ENCODE measurements around the gene RAMACL.
"Not testable (repeated sequence)": the region's sequence is repeated elsewhere in the genome, so short reads cannot be mapped to it uniquely, and the experiment has no call there.

The RAMACL gene

GRCh38 chr6:166543603-166544295 is 42.7 kb downstream of the RAMACL start:
- Histone ChIP-seq H3K27ac (ENCODE audit: insufficient read depth, low read depth, low read length, poor library complexity, severe bottlenecking) (no peak overlapping the region), H3K27me3 (ENCODE audit: control insufficient read depth, insufficient read depth, low read length, poor library complexity, severe bottlenecking) (no peaks in the 10 kb centered on the region), H3K9me3 (ENCODE audit: control insufficient read depth, low read length) (no peaks in the 10 kb centered on the region), H3K4me3 (ENCODE audit: insufficient read depth, low read depth, low read length) (no peak overlapping the region), H3K4me1 (ENCODE audit: control insufficient read depth, insufficient read depth, low read length) (peaks cover 2% of the 10 kb centered on the region), H3K36me3 (ENCODE audit: control insufficient read depth, insufficient read depth, low read length) (no peaks in the 10 kb centered on the region)
- 91% methylated on average over 9 of the region's 9 CpGs for WGBS, 2 experiments

- H3K27ac ChIP-seq (ENCODE audit: insufficient read depth, low read depth, low read length, poor library complexity, severe bottlenecking), result no peak overlapping the region
- H3K4me1 ChIP-seq (ENCODE audit: control insufficient read depth, insufficient read depth, low read length), result peaks cover 2% of the 10 kb centered on the region
- no peak overlapping the region for H3K4me3 ChIP-seq (ENCODE audit: insufficient read depth, low read depth, low read length)
- H3K9me3 ChIP-seq (ENCODE audit: control insufficient read depth, low read length), result no peaks in the 10 kb centered on the region
- no peaks in the 10 kb centered on the region for H3K27me3 ChIP-seq (ENCODE audit: control insufficient read depth, insufficient read depth, low read length, poor library complexity, severe bottlenecking)
- no peaks in the 10 kb centered on the region for H3K36me3 ChIP-seq (ENCODE audit: control insufficient read depth, insufficient read depth, low read length)
- 54 to 57% methylated on average over 4 of the region's 4 CpGs for WGBS, 2 experiments
Measured at GRCh38 chr6:166542580-166542912, 43.9 kb downstream of the RAMACL start.

GRCh38 chr6:166541876-166542579 is 44.5 kb downstream of the RAMACL start:
- Histone ChIP-seq H3K27me3 (ENCODE audit: control insufficient read depth, insufficient read depth, low read length, poor library complexity, severe bottlenecking) (no peaks in the 10 kb centered on the region), H3K27ac (ENCODE audit: insufficient read depth, low read depth, low read length, poor library complexity, severe bottlenecking) (no peak overlapping the region), H3K4me1 (ENCODE audit: control insufficient read depth, insufficient read depth, low read length) (peaks cover 2% of the 10 kb centered on the region), H3K36me3 (ENCODE audit: control insufficient read depth, insufficient read depth, low read length) (no peaks in the 10 kb centered on the region), H3K9me3 (ENCODE audit: control insufficient read depth, low read length) (no peaks in the 10 kb centered on the region), H3K4me3 (ENCODE audit: insufficient read depth, low read depth, low read length) (no peak overlapping the region)
- WGBS, 2 experiments, result 89 to 94% methylated on average over 12 of the region's 12 CpGs

- Histone ChIP-seq H3K4me3 (ENCODE audit: insufficient read depth, low read depth, low read length) (no peak overlapping the region), H3K36me3 (ENCODE audit: control insufficient read depth, insufficient read depth, low read length) (no peaks in the 10 kb centered on the region), H3K9me3 (ENCODE audit: control insufficient read depth, low read length) (no peaks in the 10 kb centered on the region), H3K27me3 (ENCODE audit: control insufficient read depth, insufficient read depth, low read length, poor library complexity, severe bottlenecking) (no peaks in the 10 kb centered on the region), H3K4me1 (ENCODE audit: control insufficient read depth, insufficient read depth, low read length) (peaks cover 2% of the 10 kb centered on the region), H3K27ac (ENCODE audit: insufficient read depth, low read depth, low read length, poor library complexity, severe bottlenecking) (no peak overlapping the region)
- 91 to 95% methylated on average over 12 of the region's 12 CpGs for WGBS, 2 experiments
Measured at GRCh38 chr6:166541366-166541765, 45.1 kb downstream of the RAMACL start.

GRCh38 chr6:166540631-166541331 is 45.7 kb downstream of the RAMACL start:
- Histone ChIP-seq H3K4me3 (ENCODE audit: insufficient read depth, low read depth, low read length) (no peak overlapping the region), H3K4me1 (ENCODE audit: control insufficient read depth, insufficient read depth, low read length) (peaks cover 2% of the 10 kb centered on the region)

GRCh38 chr6:166539543-166539942 is 46.9 kb downstream of the RAMACL start:
- no peaks in the 10 kb centered on the region for H3K9me3 ChIP-seq (ENCODE audit: control insufficient read depth, low read length)
- H3K4me1 ChIP-seq (ENCODE audit: control insufficient read depth, insufficient read depth, low read length), result peaks cover 2% of the 10 kb centered on the region
- H3K27ac ChIP-seq (ENCODE audit: insufficient read depth, low read depth, low read length, poor library complexity, severe bottlenecking), result no peak overlapping the region
- H3K27me3 ChIP-seq (ENCODE audit: control insufficient read depth, insufficient read depth, low read length, poor library complexity, severe bottlenecking), result no peaks in the 10 kb centered on the region
- no peak overlapping the region for H3K4me3 ChIP-seq (ENCODE audit: insufficient read depth, low read depth, low read length)
- 87 to 93% methylated on average over 4 of the region's 4 CpGs for WGBS, 2 experiments
- no peaks in the 10 kb centered on the region for H3K36me3 ChIP-seq (ENCODE audit: control insufficient read depth, insufficient read depth, low read length)

More at GRCh38 chr6:166540631-166541331, 45.7 kb downstream of the RAMACL start:
- WGBS, 2 experiments, result 89% methylated on average over 17 of the region's 18 CpGs
- Histone ChIP-seq H3K27me3 (ENCODE audit: control insufficient read depth, insufficient read depth, low read length, poor library complexity, severe bottlenecking) (no peaks in the 10 kb centered on the region), H3K9me3 (ENCODE audit: control insufficient read depth, low read length) (no peaks in the 10 kb centered on the region), H3K27ac (ENCODE audit: insufficient read depth, low read depth, low read length, poor library complexity, severe bottlenecking) (no peak overlapping the region), H3K36me3 (ENCODE audit: control insufficient read depth, insufficient read depth, low read length) (no peaks in the 10 kb centered on the region)

- H3K27me3 ChIP-seq (ENCODE audit: control insufficient read depth, insufficient read depth, low read length, poor library complexity, severe bottlenecking); H3K27ac ChIP-seq (ENCODE audit: insufficient read depth, low read depth, low read length, poor library complexity, severe bottlenecking); H3K4me3 ChIP-seq (ENCODE audit: insufficient read depth, low read depth, low read length); H3K36me3 ChIP-seq (ENCODE audit: control insufficient read depth, insufficient read depth, low read length); H3K4me1 ChIP-seq (ENCODE audit: control insufficient read depth, insufficient read depth, low read length); H3K9me3 ChIP-seq (ENCODE audit: control insufficient read depth, low read length): not testable (repeated sequence)
- 87 to 96% methylated on average over 9 of the region's 9 CpGs for WGBS, 2 experiments
Measured at GRCh38 chr6:166539011-166539385, 47.5 kb downstream of the RAMACL start.

GRCh38 chr6:166538297-166539010 is 48.0 kb downstream of the RAMACL start:
- 88% methylated on average over 17 of the region's 17 CpGs for WGBS, 2 experiments
- Histone ChIP-seq H3K27ac (ENCODE audit: insufficient read depth, low read depth, low read length, poor library complexity, severe bottlenecking) (no peak overlapping the region), H3K27me3 (ENCODE audit: control insufficient read depth, insufficient read depth, low read length, poor library complexity, severe bottlenecking) (no peaks in the 10 kb centered on the region), H3K4me3 (ENCODE audit: insufficient read depth, low read depth, low read length) (no peak overlapping the region), H3K36me3 (ENCODE audit: control insufficient read depth, insufficient read depth, low read length) (no peaks in the 10 kb centered on the region), H3K4me1 (ENCODE audit: control insufficient read depth, insufficient read depth, low read length) (no peaks in the 10 kb centered on the region), H3K9me3 (ENCODE audit: control insufficient read depth, low read length) (no peaks in the 10 kb centered on the region)

GRCh38 chr6:166534658-166535406 is 51.6 kb downstream of the RAMACL start:
- Histone ChIP-seq H3K36me3 (ENCODE audit: control insufficient read depth, insufficient read depth, low read length) (no peaks in the 10 kb centered on the region), H3K4me1 (ENCODE audit: control insufficient read depth, insufficient read depth, low read length) (no peaks in the 10 kb centered on the region), H3K9me3 (ENCODE audit: control insufficient read depth, low read length) (no peaks in the 10 kb centered on the region), H3K4me3 (ENCODE audit: insufficient read depth, low read depth, low read length) (no peak overlapping the region), H3K27me3 (ENCODE audit: control insufficient read depth, insufficient read depth, low read length, poor library complexity, severe bottlenecking) (no peaks in the 10 kb centered on the region), H3K27ac (ENCODE audit: insufficient read depth, low read depth, low read length, poor library complexity, severe bottlenecking) (no peak overlapping the region)
- 94 to 95% methylated on average over 17 of the region's 17 CpGs for WGBS, 2 experiments

All from ectodermal cell (in vitro differentiated cells).